GM19467 (cell line): ENCODE data around the gene WDR88.

Experiments used
- ATAC-seq: cut with Tn5 transposase; IDR thresholded peaks from one replicate; pipeline ENCODE4 v1.9.1; 2021; ENCODE audit warnings: mild to moderate bottlenecking, moderate library complexity; ENCODE audit not compliant: unreplicated experiment

Gene WDR88, protein sequence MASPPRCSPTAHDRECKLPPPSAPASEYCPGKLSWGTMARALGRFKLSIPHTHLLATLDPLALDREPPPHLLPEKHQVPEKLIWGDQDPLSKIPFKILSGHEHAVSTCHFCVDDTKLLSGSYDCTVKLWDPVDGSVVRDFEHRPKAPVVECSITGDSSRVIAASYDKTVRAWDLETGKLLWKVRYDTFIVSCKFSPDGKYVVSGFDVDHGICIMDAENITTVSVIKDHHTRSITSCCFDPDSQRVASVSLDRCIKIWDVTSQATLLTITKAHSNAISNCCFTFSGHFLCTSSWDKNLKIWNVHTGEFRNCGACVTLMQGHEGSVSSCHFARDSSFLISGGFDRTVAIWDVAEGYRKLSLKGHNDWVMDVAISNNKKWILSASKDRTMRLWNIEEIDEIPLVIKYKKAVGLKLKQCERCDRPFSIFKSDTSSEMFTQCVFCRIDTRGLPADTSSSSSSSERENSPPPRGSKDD

DNA sequence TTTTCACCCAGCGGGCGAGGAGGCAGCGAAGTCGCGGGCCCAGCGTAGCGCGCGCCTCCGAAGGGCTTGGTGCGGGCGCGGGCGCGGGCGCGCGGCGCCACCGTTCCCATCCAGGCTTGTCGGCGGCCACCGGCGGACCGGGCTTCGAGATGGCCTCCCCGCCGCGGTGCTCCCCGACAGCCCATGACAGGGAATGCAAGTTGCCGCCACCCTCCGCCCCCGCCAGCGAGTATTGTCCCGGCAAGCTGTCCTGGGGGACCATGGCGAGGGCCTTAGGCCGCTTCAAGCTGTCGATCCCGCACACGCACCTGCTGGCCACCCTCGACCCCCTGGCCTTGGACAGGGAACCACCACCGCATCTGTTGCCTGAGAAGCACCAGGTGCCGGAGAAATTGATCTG, at the start of gene WDR88:
Gene WDR88, plus strand, starts transcription at position 94 of the 400 bp plus-strand sequence. Its CDS starts 56 bp downstream, at position 150.
- ATAC-seq: no peak

DNA sequence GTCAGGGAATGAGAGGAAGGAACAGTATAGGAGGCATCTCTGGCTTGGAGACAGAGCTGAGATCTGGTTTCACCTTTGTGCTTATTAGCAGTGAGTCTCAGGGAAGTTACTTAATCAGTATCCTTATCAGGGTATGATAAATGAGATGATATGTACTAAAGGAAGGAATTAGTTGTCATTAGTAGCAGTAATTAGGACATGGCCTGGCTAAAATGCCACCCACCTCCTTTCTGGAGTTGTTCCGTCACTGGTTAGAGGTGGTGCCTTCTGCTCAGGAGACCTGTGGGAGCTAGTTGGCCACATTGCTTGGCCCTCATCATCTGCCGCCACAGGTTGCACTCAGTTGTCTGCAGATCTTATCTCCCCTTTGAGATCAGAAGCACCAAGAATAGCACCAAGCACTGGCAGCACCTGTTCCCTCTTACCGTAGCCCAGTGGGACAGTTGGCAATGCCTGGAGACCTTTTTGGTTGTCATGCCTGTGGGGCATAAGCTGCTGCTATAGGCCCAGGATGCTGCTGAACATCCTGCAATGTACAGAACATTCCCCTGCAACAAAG, 46.3 kb upstream of the WDR88 start:
- no peak for ATAC-seq

DNA sequence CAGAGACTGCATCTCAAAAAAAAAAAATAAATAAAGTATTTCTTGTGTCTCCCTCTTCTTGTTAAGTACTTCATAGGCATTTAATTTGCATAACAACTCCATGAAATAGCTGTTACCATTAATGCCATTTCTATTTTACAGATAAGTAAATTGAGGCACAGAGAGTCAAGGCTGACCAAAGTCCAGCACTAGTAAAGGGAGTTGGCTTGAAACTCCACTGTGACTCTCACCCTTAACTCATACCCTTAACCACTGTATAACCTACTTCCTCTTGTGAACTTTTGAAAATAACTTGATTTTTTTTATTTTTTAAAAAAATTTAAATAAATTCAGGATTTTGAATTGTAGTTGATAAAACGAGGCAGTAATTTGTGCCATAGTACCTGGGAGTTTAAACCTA, 45.0 kb upstream of the WDR88 start:
- no peak for ATAC-seq

DNA sequence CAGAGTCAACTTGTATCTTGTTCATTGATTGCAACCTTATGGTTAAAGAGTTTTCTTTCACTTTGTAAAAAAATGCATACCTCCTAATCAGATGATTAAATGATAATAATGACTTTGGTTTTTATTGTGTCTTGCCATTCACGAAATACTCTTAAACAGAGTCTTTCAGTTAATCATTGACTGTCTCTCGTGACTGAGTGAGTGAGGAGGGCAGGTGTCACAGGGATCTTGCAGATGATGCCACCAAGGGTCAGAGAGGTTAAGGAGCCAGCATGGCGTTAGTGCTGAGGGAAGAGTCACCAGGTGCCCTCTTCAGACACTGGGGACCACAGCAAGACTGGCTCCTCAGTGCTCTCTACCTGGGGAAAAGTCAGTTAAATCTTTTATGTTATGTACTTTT, 42.9 kb upstream of the WDR88 start:
- no peak for ATAC-seq

DNA sequence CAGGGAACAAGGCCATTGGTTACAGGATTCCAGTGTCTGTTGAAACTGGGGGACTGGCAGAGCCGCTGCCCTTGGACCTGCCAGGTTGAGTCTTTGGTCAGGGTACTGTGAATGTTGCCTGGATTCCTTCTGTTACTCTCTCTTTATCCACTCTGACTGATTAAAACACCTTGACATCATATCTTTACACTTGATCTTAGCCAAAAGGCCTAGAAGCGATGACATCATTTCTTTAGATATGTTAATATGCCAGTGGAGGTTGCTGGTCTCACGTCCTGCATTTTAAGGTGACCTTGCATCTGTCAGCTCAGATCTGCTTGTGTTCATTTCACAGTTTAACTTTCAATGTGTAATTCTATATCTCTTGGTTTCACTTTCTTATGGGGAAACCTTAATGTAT, 41.7 kb upstream of the WDR88 start:
- no peak for ATAC-seq

DNA sequence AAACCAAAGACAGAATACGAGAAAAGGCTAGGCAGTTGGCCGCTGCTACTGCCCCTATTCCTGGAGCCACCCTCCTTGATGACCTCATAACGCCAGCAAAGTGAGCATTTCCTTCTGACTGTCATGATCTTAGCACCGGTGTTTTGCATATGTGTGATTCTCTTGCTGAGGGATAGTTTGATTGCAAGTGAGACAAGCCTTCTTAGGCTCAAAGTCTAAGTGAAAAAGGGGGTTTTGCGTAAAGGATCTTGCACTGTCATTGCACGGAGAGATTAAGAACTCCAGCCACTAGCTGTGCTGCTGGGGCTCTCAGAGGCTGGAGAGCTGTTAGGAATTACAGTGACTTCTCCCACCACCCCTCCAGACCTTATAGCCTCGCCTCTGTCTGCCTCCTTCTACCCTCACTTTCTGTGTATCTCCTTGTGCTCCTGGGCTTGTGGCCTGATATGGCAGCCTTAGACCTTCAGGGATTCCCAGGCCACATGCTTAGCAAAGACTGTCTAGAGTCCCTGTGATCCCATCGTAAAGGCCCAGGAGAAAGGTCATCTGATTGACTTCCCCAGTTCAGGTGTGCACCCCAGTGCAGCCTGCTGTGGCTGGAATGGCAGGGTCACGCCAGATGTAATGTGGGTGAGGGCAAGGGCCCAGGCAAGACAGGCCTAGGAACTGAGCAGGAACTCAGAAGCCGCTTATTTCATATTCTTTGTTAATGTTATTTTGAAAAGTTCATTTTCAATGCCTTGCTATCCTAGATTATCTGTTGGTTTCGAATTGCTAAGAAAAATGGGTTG, 38.3 kb upstream of the WDR88 start:
- no peak for ATAC-seq

DNA sequence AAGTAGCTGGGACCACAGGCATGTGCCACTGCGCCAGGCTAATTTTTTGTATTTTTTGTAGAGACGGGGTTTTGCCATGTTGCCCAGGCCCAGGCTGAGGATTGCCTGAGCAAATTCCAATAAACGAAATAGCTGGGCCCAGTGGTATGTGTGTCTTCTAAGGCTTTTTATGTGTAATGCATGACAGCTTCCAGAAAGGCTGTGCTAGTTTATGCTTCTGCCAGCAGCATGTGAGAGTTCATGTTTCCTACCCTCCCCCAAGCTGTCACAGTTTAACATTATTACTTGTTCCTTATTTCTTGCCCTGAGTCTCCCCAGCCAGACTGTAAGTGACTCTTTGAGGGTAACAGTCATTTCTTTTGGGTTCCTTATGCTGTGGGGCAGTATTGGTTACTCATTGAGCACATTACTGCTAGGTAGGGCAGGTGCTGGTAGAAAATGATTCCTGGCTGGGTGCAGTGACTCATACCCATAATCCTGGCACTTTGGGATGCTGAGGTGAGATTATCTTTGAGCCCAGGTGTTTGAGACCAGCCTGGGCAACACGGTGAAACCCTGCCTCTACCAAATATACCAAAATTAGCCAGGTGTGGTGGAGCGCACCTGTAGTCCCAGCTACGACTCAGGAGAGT, 37.4 kb upstream of the WDR88 start:
- no peak for ATAC-seq

DNA sequence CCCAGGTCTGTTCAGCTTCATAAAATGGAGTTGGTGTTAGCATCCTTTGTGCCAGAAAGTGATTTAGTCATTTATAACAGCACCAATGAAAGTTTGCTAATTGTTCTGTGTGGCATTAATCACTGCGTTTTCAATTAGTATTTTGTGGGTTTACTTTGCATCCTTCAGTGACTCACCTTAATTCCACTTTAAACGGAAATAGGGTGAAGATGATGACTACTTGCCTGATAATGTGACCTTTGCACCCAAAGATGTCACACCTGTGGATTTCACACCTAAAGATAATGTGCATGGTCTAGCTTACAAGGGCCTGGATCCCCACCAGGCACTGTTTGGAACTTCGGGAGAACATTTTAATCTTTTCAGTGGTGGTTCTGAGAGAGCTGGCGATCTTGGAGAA, 35.9 kb upstream of the WDR88 start:
- ATAC-seq: no peak

DNA sequence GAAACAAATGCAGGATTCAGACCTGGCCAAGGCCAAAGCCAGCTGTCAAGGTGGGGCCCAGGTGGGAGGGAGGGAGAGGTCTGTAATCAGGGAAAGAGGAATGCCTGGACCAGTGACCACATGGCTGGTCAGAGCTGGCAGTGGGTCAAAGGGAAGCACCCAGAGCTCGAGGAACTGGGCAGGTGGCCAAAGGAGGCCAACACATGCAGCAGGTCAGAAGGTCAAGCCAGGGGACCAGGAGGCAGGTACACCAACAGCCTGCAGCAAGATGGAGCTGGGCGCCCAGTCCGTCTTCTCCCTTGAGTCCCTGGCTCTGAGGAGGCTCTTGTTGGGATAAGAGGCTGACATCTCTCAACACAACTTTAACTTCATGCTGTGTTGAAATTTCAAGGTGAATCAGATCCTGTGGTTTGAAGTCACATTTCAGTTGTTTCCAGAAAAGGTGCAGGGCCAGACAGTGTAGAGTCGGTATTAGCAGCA, 33.8 kb upstream of the WDR88 start:
- no peak for ATAC-seq

DNA sequence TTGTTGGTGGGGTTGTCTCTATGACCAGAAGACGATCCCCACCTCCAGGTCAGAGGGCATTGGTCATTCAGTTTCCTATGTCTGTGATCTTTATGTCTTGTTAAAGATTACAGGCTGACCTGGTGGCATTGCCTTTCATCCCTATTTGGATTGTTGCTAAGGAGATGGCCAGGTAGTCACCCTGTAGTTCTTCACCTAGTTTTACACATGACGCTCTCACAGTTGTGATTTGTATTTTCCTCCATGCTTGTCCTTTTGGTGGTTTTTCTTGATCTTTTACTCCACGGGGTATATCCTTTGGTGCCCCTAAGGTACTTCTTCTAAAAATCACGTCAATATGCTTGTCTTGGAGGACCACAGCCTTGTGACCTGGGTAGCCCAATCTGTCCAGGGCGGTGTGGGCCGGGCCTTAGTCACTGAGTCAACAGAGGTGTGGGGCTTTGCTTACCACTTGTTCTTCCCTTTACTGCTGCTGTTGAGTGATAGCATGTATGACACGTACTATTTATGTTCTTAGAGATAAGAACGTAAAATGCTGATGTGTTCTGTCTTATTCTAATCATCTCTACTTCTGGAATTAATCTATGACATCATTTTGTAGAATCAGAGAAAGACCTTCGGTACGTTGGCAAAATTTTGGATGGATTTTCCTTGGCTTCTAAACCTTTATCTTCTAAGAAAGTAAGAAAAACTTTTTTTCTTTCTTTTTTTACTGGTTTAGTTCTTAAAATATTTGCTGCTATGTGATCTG, 30.8 kb upstream of the WDR88 start:
- ATAC-seq: no peak

DNA sequence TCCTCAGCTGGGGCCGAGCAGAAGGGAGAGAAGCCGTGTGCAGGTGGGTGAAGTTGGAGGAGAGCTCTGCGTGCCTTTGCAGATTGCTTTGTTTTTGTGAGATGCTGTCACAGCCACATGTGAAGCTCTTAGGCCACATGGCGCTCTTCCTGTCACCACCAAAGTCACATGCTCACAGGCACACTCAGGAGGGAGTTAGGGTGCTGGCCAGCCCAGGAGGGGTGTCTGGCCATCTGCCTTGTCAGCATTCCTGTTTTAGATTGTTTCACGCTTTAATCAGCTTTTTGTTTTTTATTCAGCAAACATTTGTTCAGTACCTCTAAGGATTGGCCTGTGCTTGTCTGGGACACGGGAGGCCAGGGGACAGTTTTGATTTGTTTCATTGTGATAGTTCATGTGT, 29.0 kb upstream of the WDR88 start:
- ATAC-seq: no peak

DNA sequence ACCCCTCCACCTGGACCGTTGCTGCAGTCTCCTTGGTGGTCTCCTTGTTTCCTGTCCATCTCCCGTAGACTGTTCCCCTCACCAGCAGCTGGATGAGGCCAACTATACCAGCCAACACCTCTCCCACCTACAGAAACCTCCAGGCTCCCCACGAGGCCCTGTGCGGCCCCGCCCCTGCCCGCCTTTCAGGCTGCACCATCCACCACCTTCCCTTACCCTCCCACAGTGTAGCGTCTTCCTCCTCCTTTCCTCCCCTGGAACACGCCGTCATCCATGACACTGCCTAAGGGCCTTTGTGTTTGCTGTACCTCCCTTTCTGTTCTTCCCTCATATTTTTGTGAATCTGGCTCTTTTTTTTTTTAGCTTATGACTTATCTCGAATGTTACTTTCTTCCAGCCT, 23.8 kb upstream of the WDR88 start:
- ATAC-seq: no peak

DNA sequence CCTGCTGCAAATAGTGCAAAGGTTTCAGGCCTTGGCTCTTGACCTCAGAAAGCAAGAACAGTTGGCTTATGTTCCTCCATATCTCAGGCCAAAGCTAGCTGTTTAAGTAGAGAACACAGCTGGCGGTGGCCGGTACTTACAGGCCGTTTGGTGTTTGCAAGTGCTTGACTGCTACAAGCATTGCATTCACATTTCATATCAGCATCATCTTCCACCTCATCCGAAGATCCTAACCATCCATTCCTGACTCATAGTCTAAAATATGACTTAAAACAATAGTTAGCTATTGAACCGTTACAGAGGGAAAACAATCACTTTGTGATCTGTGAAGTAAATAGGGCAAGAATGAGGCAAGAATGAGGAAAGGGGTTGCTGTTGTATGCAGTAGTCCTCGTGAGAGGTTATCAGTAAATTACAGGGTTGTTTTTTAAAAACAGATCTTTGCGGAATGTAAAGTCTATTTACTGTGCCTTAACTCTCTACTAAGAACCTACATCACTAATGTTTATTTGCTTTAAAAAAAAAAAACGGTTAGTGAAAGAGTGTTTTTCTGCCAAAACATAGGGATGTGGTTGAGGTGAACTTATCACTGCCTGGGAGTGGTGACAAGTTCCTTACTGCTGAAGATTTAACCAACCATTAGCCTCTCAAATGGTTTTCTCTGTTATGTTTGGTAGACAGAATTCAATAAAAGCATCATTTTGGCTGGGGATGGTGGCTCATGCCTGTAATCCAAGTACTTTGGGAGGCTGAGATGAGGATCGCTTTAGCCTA, 21.6 kb upstream of the WDR88 start:
- no peak for ATAC-seq

DNA sequence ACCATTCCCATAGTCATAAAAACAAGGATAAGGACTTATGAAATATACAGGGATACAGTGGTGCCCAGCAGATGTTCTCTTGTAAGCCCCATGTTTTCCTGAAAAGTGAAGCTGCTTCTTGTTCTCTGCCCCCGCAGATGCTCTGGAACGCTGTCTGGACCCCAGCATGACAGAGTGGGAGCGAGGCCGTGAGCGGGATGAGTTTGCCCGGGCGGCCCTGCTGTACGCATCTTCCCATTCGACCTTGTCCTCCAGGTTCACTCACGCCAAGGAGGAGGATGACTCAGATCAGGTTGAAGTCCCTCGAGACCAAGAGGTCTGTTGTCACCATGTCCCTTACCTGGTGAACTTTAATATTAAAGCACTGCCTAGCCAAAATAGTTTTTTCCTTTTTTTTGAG, 20.3 kb upstream of the WDR88 start:
- no peak for ATAC-seq

DNA sequence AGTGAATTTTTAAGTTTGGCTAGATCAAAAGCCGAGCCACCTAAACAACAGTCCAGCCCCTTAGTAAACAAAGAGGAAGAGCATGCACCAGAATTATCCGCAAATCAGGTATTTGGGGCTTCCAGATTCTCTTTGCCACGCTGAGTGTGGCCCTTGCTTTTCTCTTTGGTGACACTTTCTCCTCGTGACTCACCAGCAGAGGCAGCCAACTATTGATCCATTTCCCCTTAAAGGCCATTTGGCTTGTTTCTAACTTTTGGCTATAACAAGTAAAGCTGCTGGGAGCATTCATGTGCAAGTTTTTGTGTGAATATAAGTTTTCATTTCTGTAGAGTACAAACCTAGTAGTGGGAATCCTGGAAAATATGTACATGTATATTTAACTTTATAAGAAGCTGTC, 17.6 kb upstream of the WDR88 start:
- no peak for ATAC-seq

DNA sequence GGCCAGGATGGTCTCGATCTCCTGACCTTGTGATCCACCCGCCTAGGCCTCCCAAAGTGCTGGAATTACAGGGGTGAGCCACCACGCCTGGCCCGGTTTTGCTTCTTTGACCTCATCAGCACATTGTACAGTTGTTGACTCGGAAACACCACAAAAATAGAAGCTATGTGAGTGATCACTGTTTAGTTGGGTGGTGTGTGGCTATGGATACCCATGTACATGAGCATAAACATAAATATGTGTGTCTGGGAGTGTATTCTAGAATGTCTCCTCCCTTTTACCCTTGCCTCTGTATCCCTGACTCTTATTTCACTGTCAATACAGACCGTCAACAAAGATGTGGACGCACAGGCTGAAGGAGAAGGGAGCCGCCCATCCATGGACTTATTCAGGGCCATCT, 14.4 kb upstream of the WDR88 start:
- ATAC-seq: no peak

DNA sequence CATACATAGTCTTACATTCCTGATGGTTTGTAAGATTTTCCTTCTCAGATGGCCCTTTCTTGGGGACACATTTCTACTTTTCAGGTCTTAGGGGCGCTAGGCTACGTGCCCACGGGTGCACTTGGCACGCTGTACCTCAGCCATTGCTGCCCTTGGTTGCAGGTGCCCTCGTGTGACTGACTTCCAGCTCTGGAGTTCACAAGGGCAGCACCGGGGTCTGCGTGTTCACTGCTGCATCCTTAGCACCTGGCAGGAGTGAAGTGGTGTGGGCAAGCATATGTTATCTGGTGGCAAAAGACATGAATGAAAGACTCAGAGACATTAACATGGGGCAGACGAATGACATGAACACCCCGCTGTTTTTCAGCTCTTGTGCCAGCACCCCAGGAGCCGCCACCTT, 13.3 kb upstream of the WDR88 start:
- no peak for ATAC-seq

DNA sequence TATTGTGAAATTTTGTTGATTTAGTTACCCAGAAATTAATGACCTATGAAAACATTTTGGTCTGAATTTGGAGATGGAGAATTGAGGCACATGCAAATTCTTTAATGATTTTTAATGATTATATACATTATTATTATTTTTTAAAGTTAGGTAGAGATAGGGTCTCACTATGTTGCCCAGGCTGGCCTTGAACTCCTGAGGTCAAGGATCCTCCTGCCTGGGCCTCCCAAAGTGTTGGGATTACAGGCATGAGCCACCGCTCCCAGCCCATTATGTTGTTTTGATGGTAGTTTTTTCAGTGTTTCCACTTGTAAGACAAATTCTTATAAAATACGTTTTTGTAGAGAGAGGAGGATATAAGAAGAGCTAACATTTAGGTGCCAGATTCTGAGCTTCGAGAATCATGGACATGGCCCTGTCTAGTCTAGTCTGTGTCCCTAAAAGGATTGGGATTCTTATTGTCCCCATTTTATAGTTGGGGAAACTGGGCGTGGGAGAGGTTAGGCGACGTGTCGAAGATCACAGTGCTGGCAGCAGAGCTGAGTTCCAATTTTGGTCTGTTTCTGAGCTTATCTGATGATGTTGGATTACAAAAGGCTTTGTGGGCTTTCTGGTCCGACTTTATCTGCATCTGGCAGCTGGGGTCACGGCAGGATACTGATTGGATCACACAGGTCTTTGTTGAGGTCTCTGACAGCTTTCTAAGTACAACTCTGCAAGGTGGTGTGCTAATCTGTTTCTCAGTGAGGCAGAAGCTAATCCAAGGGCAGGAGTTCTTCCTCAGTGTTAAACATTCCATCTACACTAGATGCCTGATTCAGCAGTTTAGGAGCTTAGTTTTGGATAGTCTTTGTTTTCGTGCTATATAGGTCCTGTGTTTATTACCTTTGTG, 7.5 kb upstream of the WDR88 start:
- ATAC-seq: no peak

DNA sequence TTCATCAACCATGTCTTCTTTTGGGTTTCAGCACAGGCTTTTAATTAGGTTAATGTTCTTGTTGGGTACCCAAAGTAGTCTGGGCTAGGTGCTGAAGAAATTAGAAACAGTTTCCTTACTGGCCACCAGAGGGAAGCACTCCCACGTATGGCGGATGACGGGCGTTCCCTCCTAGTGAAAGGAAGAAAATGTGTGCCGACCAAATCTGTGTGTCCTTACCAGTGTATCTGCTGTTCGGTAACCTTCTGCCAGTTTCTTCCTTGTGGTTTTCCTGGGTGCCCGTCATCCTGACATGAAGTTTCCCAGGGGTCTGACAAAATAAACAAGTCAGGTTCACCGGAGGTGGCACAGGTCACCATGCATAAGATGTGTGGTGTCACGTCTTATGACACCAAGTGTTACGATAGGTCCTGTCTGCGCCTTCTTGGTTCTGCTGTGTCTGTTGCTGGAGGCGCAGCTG, 6.0 kb upstream of the WDR88 start:
- no peak for ATAC-seq
